ENCODE results near the gene C5. TPM values are rescaled to one million over a fixed set of nuclear protein-coding genes. Genes with fewer than 3 reads are reported as not detected.

C5 gene
- total RNA-seq, result 9.8 TPM

GRCh38 chr9:121050128-121050988 lies at the start of gene C5:
Gene C5, minus strand, starts transcription at chr9:121050275. Its CDS starts 29 bp downstream, at chr9:121050246.

GRCh38 chr9:121074370-121075250 lies 24.5 kb upstream of the C5 start, which contains the start of gene CNTRL:
Gene CNTRL, plus strand, starts transcription at chr9:121074955. Its CDS starts 13,372 bp downstream, at chr9:121088327.

GRCh38 chr9:120926397-120926928 lies 123.6 kb downstream of the C5 start, which contains the start of gene TRAF1:
Gene TRAF1, minus strand, starts transcription at chr9:120926796. Its CDS starts 721 bp downstream, at chr9:120926075.

Other genes starting within 250 kb of the C5 start
- gene PSMD5, start 207.4 kb downstream of the C5 start, total RNA-seq, result 20.4 TPM
- gene PHF19, start 173.1 kb downstream of the C5 start, total RNA-seq, result 22.4 TPM
- gene TRAF1, start 123.5 kb downstream of the C5 start, total RNA-seq, result 5.2 TPM
- 20.8 TPM for gene CNTRL, start 24.7 kb upstream of the C5 start, total RNA-seq
- 57.0 TPM for gene RAB14, start 151.6 kb upstream of the C5 start, total RNA-seq
- gene GSN, start 217.9 kb upstream of the C5 start, total RNA-seq, result 262 TPM

Measured in metanephros (tissue), 1 donor.